CD14-positive monocyte (primary cell): Measurements from ENCODE around the gene BICDL1. TPM values are rescaled to one million over a fixed set of nuclear protein-coding genes. Genes with fewer than 3 reads are reported as not detected.

Source experiments
- DNase-seq, 3 donors: peaks; one replicate each; pipeline ENCODE4 v3.0.0-alpha.2; 2011 to 2022
- H2AFZ ChIP-seq: 2 replicates; pipeline ENCODE4 v1.6.0; 2012; ENCODE audit warnings: mild to moderate bottlenecking, low read depth, low read length, inconsistent platforms; ENCODE audit not compliant: insufficient read depth, poor library complexity, severe bottlenecking
- H3K27ac ChIP-seq, 2 donors: 1 replicate in 1 of 2; 2 replicates in 1 of 2; pipeline ENCODE4 v1.5.1; 2012 to 2013; ENCODE audit warnings: low read length in 2 of 2, control low read depth in 1 of 2, inconsistent platforms in 1 of 2, low read depth in 1 of 2, mild to moderate bottlenecking in 1 of 2
- H3K27me3 ChIP-seq, 2 donors: one replicate each; pipeline versions ENCODE4 v1.6.0 to v1.6.1; 2011 to 2013; ENCODE audit warnings: low read length in 2 of 2; ENCODE audit not compliant: control insufficient read depth in 2 of 2, insufficient read depth in 2 of 2
- H3K36me3 ChIP-seq, 2 donors: replicated peaks in 1 of 2; 1 replicate in 1 of 2; 2 replicates in 1 of 2; pipeline versions ENCODE4 v1.5.1 to v1.6.1; 2012 to 2013; ENCODE audit warnings: low read length in 2 of 2, control low read depth in 1 of 2, inconsistent platforms in 1 of 2, mild to moderate bottlenecking in 1 of 2; ENCODE audit not compliant: insufficient read depth in 2 of 2, control insufficient read depth in 1 of 2
- H3K4me1 ChIP-seq, 2 donors: 1 replicate in 1 of 2; 2 replicates in 1 of 2; pipeline versions ENCODE4 v1.5.1 to v1.6.1; 2012 to 2013; ENCODE audit warnings: low read length in 2 of 2, control low read depth in 1 of 2, inconsistent platforms in 1 of 2, mild to moderate bottlenecking in 1 of 2, moderate library complexity in 1 of 2; ENCODE audit not compliant: insufficient read depth in 2 of 2, control insufficient read depth in 1 of 2
- H3K4me2 ChIP-seq: replicated peaks from 2 replicates; pipeline ENCODE3; 2012; ENCODE audit warnings: low read length, moderate library complexity, mild to moderate bottlenecking; ENCODE audit not compliant: poor library complexity, severe bottlenecking; ENCODE audit errors: extremely low read depth
- H3K4me3 ChIP-seq, 3 experiments: fragments of 200-600 bp in 1 of 3; sonication (generic) in 1 of 3; replicated peaks in 1 of 3; 1 replicate in 2 of 3; 2 replicates in 1 of 3; pipeline ENCODE4 v1.5.1; 2011 to 2013; ENCODE audit warnings: low read length in 3 of 3, mild to moderate bottlenecking in 3 of 3, control low read depth in 2 of 3, low read depth in 2 of 3, inconsistent platforms in 1 of 3, moderate library complexity in 1 of 3
- H3K79me2 ChIP-seq: 2 replicates; pipeline ENCODE4 v1.6.0; 2012; ENCODE audit warnings: mild to moderate bottlenecking, control low read depth, inconsistent platforms, low read length, moderate library complexity; ENCODE audit not compliant: insufficient read depth
- H3K9ac ChIP-seq: 2 replicates; pipeline ENCODE4 v1.6.0; 2017; ENCODE audit warnings: low read length, mild to moderate bottlenecking; ENCODE audit not compliant: insufficient read depth, poor library complexity, severe bottlenecking
- H3K9me3 ChIP-seq, 2 donors: replicated peaks in 1 of 2; 1 replicate in 1 of 2; 2 replicates in 1 of 2; pipeline versions ENCODE4 v1.5.1 to v1.6.1; 2012 to 2013; ENCODE audit warnings: low read length in 2 of 2, control low read depth in 1 of 2; ENCODE audit not compliant: control insufficient read depth in 1 of 2, insufficient read depth in 1 of 2
- H4K20me1 ChIP-seq: 2 replicates; pipeline ENCODE4 v1.6.0; 2012; ENCODE audit warnings: mild to moderate bottlenecking, low read length, control low read depth, moderate library complexity; ENCODE audit not compliant: insufficient read depth
- H3K27ac Mint-ChIP-seq, 7 donors: one replicate each; pipeline ENCODE4 v1.8.0; 2020; ENCODE audit warnings: mild to moderate bottlenecking in 7 of 7, mixed read lengths in 7 of 7, moderate library complexity in 6 of 7, inconsistent platforms in 2 of 7
- H3K27me3 Mint-ChIP-seq, 3 donors: one replicate each; pipeline ENCODE4 v1.8.0; 2021 to 2022; ENCODE audit warnings: low read depth in 3 of 3, mild to moderate bottlenecking in 3 of 3, mixed read lengths in 3 of 3, moderate library complexity in 3 of 3, inconsistent platforms in 1 of 3
- H3K36me3 Mint-ChIP-seq, 2 donors: one replicate each; pipeline ENCODE4 v1.8.0; 2020; ENCODE audit warnings: mixed read lengths in 2 of 2, inconsistent platforms in 1 of 2, mild to moderate bottlenecking in 1 of 2
- H3K4me1 Mint-ChIP-seq: one replicate; pipeline ENCODE4 v1.8.0; 2020; ENCODE audit warnings: mild to moderate bottlenecking, mixed read lengths
- H3K4me3 Mint-ChIP-seq, 2 donors: one replicate each; pipeline ENCODE4 v1.8.0; 2020; ENCODE audit warnings: mild to moderate bottlenecking in 2 of 2, mixed read lengths in 2 of 2, moderate library complexity in 1 of 2
- H3K9me3 Mint-ChIP-seq, 7 donors: one replicate each; pipeline ENCODE4 v1.8.0; 2020 to 2022; ENCODE audit warnings: mixed read lengths in 7 of 7, mild to moderate bottlenecking in 6 of 7, moderate library complexity in 6 of 7, inconsistent platforms in 2 of 7
- WGBS: methylation state at CpG from one replicate; pipeline ENCODE4 v1.1.5; 2013; ENCODE audit warnings: missing lambda C conversion rate; ENCODE audit not compliant: insufficient coverage; 5-methylcytosine and 5-hydroxymethylcytosine counted together
- intact Hi-C, 2 donors: fragments of 100-400 bp; cut with micrococcal nuclease; formaldehyde crosslinking; loops; one replicate each; pipeline versions ENCODE4 v1.15.0 to v1.15.1; 2023
- polyA plus RNA-seq, 3 donors: library from polyadenylated mRNA; depleted of rRNA in 1 of 3; unstranded in 2 of 3; stranded (reverse) in 1 of 3; fragments of 300-500 nt in 2 of 3; fragments of >200 nt in 1 of 3; fragmentation: Illumina TruSeq in 2 of 3; gene quantifications; 1 replicate in 2 of 3; 2 replicates in 1 of 3; pipeline ENCODE4 v1.2.3, GENCODE V29; 2012 to 2021
- TF ChIP-seq, protein P1 (sequence below): fragments of 200-600 bp; IDR thresholded peaks from one replicate; pipeline ENCODE4 v1.8.0; 2022; ENCODE audit warnings: antibody characterized with exemption, mild to moderate bottlenecking

BICDL1 gene
- polyA plus RNA-seq, 3 donors: 0.13 TPM; not detected in 2

DNA sequence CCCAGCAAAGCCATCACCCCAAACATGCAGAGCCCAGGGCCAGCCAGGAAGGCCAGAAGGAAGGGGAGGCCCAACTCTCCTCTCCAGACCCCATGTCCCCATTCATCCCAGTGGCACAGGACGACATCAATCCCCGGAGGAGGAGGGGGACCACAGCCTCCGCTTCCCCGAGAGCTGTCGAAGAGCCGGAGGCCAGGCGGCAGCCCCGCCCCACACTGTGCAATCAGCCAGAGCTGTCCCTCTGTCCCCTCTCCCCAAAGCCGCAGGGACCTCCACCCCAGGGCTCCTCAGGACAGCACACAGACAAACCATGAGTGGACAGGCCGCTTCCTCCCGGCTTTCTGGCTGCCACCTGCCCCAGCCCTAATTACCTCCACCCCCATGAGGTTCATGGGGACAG, 110.7 kb downstream of the BICDL1 start:
- H3K4me1 ChIP-seq: peaks cover 8 to 19% of the 10 kb centered on the region in 2 donors
- H2AFZ ChIP-seq: no peak overlapping the region
- peaks cover 74 to 98% of the 10 kb centered on the region in 2 donors for H3K36me3 Mint-ChIP-seq
- H3K4me3 Mint-ChIP-seq: no peak overlapping the region
- H3K4me2 ChIP-seq: no peak overlapping the region
- H3K36me3 ChIP-seq: peaks cover 85 to 100% of the 10 kb centered on the region in 2 donors
- H3K27me3 ChIP-seq: no peaks in the 10 kb centered on the region
- H3K27ac Mint-ChIP-seq: peak overlapping the region in 3 of 7 donors; percentile 18 to 37 (median 33)
- H3K9ac ChIP-seq: no peak overlapping the region
- no peak for DNase-seq
- WGBS: 100% methylated on average over 6 of the region's 11 CpGs
- no peaks in the 10 kb centered on the region for H3K9me3 Mint-ChIP-seq
- no peaks in the 10 kb centered on the region for H3K9me3 ChIP-seq
- H3K79me2 ChIP-seq: peaks cover 62% of the 10 kb centered on the region
- peaks cover 97% of the 10 kb centered on the region for H4K20me1 ChIP-seq
- intact Hi-C loops: no loop called here
- no peak overlapping the region for H3K27ac ChIP-seq
- no peak overlapping the region for H3K4me3 ChIP-seq
- TF ChIP-seq, protein P1, sequence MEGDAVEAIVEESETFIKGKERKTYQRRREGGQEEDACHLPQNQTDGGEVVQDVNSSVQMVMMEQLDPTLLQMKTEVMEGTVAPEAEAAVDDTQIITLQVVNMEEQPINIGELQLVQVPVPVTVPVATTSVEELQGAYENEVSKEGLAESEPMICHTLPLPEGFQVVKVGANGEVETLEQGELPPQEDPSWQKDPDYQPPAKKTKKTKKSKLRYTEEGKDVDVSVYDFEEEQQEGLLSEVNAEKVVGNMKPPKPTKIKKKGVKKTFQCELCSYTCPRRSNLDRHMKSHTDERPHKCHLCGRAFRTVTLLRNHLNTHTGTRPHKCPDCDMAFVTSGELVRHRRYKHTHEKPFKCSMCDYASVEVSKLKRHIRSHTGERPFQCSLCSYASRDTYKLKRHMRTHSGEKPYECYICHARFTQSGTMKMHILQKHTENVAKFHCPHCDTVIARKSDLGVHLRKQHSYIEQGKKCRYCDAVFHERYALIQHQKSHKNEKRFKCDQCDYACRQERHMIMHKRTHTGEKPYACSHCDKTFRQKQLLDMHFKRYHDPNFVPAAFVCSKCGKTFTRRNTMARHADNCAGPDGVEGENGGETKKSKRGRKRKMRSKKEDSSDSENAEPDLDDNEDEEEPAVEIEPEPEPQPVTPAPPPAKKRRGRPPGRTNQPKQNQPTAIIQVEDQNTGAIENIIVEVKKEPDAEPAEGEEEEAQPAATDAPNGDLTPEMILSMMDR: no peak
- peaks cover 10% of the 10 kb centered on the region for H3K4me1 Mint-ChIP-seq
- H3K27me3 Mint-ChIP-seq: no peaks in the 10 kb centered on the region

DNA sequence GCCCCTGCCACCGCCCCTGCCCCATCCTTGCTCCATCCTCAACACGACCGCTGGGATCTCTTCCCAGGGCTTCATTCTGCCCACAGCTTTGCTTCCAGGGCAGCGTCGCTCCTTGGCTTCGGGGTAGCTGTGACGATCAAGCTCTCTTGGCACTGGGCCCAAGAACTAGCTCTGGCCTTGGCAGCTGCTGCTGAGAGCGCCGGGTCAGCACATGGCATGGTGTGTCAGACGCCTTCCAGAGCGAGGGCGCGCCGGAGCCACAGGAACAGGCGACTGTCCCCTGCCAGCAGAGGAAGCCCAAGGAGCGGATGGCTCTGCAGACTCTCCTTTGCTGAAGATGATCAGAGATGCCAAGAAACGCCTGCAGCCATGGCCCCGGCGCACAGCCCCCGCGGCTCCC, 111.6 kb downstream of the BICDL1 start:
- no peak overlapping the region for H3K4me3 Mint-ChIP-seq
- no peak overlapping the region for H3K27ac ChIP-seq
- H3K79me2 ChIP-seq: peaks cover 70% of the 10 kb centered on the region
- intact Hi-C loops: no loop called here
- no peak overlapping the region for H2AFZ ChIP-seq
- H3K27me3 Mint-ChIP-seq: no peaks in the 10 kb centered on the region
- no peaks in the 10 kb centered on the region for H3K9me3 Mint-ChIP-seq
- no peaks in the 10 kb centered on the region for H3K27me3 ChIP-seq
- no peak overlapping the region for H3K9ac ChIP-seq
- H3K27ac Mint-ChIP-seq: peak overlapping the region in 4 of 7 donors; percentile 13 to 81 (median 65)
- peaks cover 8 to 19% of the 10 kb centered on the region in 2 donors for H3K4me1 ChIP-seq
- no peak overlapping the region for H3K4me3 ChIP-seq
- peaks cover 78 to 98% of the 10 kb centered on the region in 2 donors for H3K36me3 Mint-ChIP-seq
- no peaks in the 10 kb centered on the region for H3K9me3 ChIP-seq
- H3K36me3 ChIP-seq: peaks cover 88 to 100% of the 10 kb centered on the region in 2 donors
- DNase-seq: no peak
- H4K20me1 ChIP-seq: peaks cover 98% of the 10 kb centered on the region
- 98% methylated on average over 16 of the region's 21 CpGs for WGBS
- H3K4me2 ChIP-seq: no peak overlapping the region
- TF ChIP-seq, protein P1: no peak
- H3K4me1 Mint-ChIP-seq: peaks cover 10% of the 10 kb centered on the region
